ENCODE measurements around the gene PLEKHA6. TPM values are rescaled to one million over a fixed set of nuclear protein-coding genes. Genes with fewer than 3 reads are reported as not detected.

PLEKHA6 gene
- polyA plus RNA-seq, 3 donors, result 0.08 TPM; not detected in 1

- DNase-seq, result no peak
- Histone ChIP-seq H3K4me1 (ENCODE audit: control insufficient read depth in 1 of 2, insufficient read depth in 2 of 2, low read length in 2 of 2) (no peaks in the 10 kb centered on the region), H3K27me3 (ENCODE audit: control insufficient read depth in 2 of 2, insufficient read depth in 2 of 2, low read length in 2 of 2) (peaks cover 0 to under 1% of the 10 kb centered on the region in 2 donors), H3K9me3 (replicated peaks in 1 of 2; ENCODE audit: control insufficient read depth in 1 of 2, insufficient read depth in 1 of 2, low read length in 2 of 2) (no peaks in the 10 kb centered on the region), H3K27ac (ENCODE audit: low read depth in 1 of 2, low read length in 2 of 2) (no peak overlapping the region), H3K36me3 (replicated peaks in 1 of 2; ENCODE audit: control insufficient read depth in 1 of 2, insufficient read depth in 2 of 2, low read length in 2 of 2) (no peaks in the 10 kb centered on the region), H3K9ac (ENCODE audit: insufficient read depth, low read length, poor library complexity, severe bottlenecking) (no peak overlapping the region), H3K4me2 (replicated peaks; ENCODE audit: extremely low read depth, low read length, poor library complexity, severe bottlenecking) (no peak overlapping the region), H3K79me2 (ENCODE audit: insufficient read depth, low read length) (no peaks in the 10 kb centered on the region), H2AFZ (ENCODE audit: insufficient read depth, low read depth, low read length, poor library complexity, severe bottlenecking) (no peak overlapping the region), H4K20me1 (ENCODE audit: insufficient read depth, low read length) (no peaks in the 10 kb centered on the region), H3K4me3 (replicated peaks in 1 of 3; ENCODE audit: low read depth in 2 of 3, low read length in 3 of 3) (no peak overlapping the region)
- intact Hi-C loops (cut with micrococcal nuclease), result no loop called here
- Mint-ChIP-seq H3K27me3 (ENCODE audit: low read depth in 3 of 3) (peaks cover 3 to 10% (median 6%) of the 10 kb centered on the region in 3 donors), H3K27ac (peak overlapping the region in 2 of 7 donors; percentile 23 to 36), H3K9me3 (no peaks in the 10 kb centered on the region), H3K4me1 (no peaks in the 10 kb centered on the region), H3K4me3 (no peak overlapping the region), H3K36me3 (no peaks in the 10 kb centered on the region)
- TF ChIP-seq CTCF (IDR thresholded peaks at IDR 0.05), result no peak
- WGBS (ENCODE audit: insufficient coverage), result no CpG with 5 or more reads among the region's 5 CpGs
These were observed 14.3 kb downstream of the PLEKHA6 start for GRCh38 chr1:204345438-204345841.

- H3K4me3 Mint-ChIP-seq, result no peak overlapping the region
- Histone ChIP-seq H3K4me1 (ENCODE audit: control insufficient read depth in 1 of 2, insufficient read depth in 2 of 2, low read length in 2 of 2) (no peaks in the 10 kb centered on the region), H3K27ac (ENCODE audit: low read depth in 1 of 2, low read length in 2 of 2) (no peak overlapping the region), H3K79me2 (ENCODE audit: insufficient read depth, low read length) (no peaks in the 10 kb centered on the region), H3K4me3 (replicated peaks in 1 of 3; ENCODE audit: low read depth in 2 of 3, low read length in 3 of 3) (no peak overlapping the region), H2AFZ (ENCODE audit: insufficient read depth, low read depth, low read length, poor library complexity, severe bottlenecking) (no peak overlapping the region), H3K36me3 (replicated peaks in 1 of 2; ENCODE audit: control insufficient read depth in 1 of 2, insufficient read depth in 2 of 2, low read length in 2 of 2) (no peaks in the 10 kb centered on the region), H3K9me3 (replicated peaks in 1 of 2; ENCODE audit: control insufficient read depth in 1 of 2, insufficient read depth in 1 of 2, low read length in 2 of 2) (no peaks in the 10 kb centered on the region), H3K4me2 (replicated peaks; ENCODE audit: extremely low read depth, low read length, poor library complexity, severe bottlenecking) (no peak overlapping the region), H3K27me3 (ENCODE audit: control insufficient read depth in 2 of 2, insufficient read depth in 2 of 2, low read length in 2 of 2) (no peaks in the 10 kb centered on the region), H3K9ac (ENCODE audit: insufficient read depth, low read length, poor library complexity, severe bottlenecking) (no peak overlapping the region), H4K20me1 (ENCODE audit: insufficient read depth, low read length) (no peaks in the 10 kb centered on the region)
- no peak for DNase-seq
- H3K27ac Mint-ChIP-seq, result no peak overlapping the region
- no peaks in the 10 kb centered on the region for H3K4me1 Mint-ChIP-seq
- TF ChIP-seq CTCF (IDR thresholded peaks at IDR 0.05), result no peak
- intact Hi-C loops (cut with micrococcal nuclease), result no loop called here
- H3K9me3 Mint-ChIP-seq, result no peaks in the 10 kb centered on the region
- peaks cover 4 to 10% (median 6%) of the 10 kb centered on the region in 3 donors for H3K27me3 Mint-ChIP-seq (ENCODE audit: low read depth in 3 of 3)
- WGBS (ENCODE audit: insufficient coverage), result 86% methylated on average over 1 of the region's 6 CpGs
- no peaks in the 10 kb centered on the region for H3K36me3 Mint-ChIP-seq
These were observed 14.9 kb downstream of the PLEKHA6 start for GRCh38 chr1:204344665-204345355.

Measured in CD14-positive monocyte (primary cell).